GM20000 (cell line): Measurements from ENCODE around the gene TARS2.

Source experiments
- DNase-seq: peaks from one replicate; pipeline ENCODE4 v3.0.0; 2012; ENCODE audit warnings: low spot score
- TF ChIP-seq, protein P1 (sequence below): IDR thresholded peaks from 2 replicates; pipeline ENCODE4 v1.5.1; 2012; ENCODE audit warnings: mild to moderate bottlenecking, control low read depth; ENCODE audit errors: extremely low read depth, missing control alignments

TARS2 gene

DNA sequence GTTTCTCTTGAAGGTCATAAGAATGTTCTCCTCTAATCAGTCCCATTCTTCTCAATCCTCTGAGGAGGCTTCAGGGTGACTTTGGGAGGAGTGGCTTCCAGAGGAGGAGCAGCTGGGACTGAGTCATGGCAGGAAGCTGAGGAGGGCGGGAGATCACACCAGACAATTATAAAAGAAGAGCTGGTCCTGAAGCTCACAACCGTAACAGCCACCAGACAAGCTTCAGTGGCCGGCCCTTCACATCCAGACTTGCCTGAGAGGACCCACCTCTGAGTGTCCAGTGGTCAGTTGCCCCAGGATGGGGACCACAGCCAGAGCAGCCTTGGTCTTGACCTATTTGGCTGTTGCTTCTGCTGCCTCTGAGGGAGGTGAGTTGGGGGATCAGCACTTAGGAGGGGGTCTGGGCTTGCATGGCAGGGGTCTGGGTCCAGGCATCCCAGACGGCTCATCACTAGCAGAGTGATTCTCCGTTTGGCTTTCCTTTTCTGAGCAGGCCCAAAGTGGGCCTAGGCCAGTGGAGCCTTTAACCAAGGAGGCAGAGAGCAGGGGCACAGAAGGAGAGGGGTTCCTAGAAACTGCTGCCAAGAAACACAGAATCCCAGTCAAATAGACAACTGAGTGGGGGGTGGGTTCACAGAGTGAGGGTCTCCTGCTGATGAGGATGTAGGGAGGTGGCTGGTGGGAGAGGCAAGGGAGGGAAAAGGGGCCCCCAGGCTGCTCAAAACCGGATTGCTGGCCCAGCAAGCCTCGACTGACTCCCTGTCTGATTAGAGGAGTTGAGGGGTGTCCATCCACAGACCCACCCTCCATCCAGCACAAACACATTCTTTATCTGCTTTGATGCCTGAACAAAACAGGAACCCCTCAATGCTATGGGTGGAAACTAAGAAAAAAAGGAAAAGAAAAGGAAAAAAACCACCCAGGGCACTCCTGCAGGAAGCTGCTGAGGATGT, 21.0 kb downstream of the TARS2 start, which contains the start of gene ECM1:
ECM1 (plus strand) TSS at position 198 of the 953 bp plus-strand sequence; CDS start at position 299, 101 bp downstream.
- TF ChIP-seq, protein P1, sequence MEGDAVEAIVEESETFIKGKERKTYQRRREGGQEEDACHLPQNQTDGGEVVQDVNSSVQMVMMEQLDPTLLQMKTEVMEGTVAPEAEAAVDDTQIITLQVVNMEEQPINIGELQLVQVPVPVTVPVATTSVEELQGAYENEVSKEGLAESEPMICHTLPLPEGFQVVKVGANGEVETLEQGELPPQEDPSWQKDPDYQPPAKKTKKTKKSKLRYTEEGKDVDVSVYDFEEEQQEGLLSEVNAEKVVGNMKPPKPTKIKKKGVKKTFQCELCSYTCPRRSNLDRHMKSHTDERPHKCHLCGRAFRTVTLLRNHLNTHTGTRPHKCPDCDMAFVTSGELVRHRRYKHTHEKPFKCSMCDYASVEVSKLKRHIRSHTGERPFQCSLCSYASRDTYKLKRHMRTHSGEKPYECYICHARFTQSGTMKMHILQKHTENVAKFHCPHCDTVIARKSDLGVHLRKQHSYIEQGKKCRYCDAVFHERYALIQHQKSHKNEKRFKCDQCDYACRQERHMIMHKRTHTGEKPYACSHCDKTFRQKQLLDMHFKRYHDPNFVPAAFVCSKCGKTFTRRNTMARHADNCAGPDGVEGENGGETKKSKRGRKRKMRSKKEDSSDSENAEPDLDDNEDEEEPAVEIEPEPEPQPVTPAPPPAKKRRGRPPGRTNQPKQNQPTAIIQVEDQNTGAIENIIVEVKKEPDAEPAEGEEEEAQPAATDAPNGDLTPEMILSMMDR = no peak
- DNase-seq = no peak

DNA sequence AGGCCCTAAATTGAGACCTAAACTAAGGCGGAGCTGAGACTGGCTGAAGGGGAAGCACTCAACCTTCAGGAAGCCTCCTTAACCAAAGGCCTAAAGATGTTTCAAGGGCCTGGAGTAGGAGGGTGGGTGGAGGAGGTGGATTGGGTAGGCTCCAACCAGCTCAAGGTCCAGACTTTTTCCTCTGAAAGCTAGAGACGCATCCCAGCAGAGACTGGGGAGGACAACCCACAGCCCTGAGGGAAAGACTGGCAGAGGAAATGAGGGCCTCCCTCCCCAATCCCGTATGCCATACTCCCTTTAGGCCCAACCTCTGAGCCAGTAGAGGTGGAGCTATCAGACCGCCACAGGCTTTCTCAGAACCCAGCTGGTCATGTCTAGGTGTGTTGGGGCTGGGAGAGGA, 21.8 kb downstream of the TARS2 start:
- no peak for DNase-seq
- TF ChIP-seq, protein P1 = no peak

DNA sequence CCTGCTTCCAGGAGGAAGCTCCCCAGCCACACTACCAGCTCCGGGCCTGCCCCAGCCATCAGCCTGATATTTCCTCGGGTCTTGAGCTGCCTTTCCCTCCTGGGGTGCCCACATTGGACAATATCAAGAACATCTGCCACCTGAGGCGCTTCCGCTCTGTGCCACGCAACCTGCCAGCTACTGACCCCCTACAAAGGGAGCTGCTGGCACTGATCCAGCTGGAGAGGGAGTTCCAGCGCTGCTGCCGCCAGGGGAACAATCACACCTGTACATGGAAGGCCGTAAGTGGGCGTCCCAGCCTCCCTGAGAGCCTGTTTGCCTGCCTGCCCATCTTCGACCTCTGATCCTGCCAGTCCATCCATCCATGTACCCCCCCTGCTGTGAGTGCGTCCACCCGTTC, 24.3 kb downstream of the TARS2 start:
- no peak for DNase-seq
- TF ChIP-seq, protein P1 = no peak

DNA sequence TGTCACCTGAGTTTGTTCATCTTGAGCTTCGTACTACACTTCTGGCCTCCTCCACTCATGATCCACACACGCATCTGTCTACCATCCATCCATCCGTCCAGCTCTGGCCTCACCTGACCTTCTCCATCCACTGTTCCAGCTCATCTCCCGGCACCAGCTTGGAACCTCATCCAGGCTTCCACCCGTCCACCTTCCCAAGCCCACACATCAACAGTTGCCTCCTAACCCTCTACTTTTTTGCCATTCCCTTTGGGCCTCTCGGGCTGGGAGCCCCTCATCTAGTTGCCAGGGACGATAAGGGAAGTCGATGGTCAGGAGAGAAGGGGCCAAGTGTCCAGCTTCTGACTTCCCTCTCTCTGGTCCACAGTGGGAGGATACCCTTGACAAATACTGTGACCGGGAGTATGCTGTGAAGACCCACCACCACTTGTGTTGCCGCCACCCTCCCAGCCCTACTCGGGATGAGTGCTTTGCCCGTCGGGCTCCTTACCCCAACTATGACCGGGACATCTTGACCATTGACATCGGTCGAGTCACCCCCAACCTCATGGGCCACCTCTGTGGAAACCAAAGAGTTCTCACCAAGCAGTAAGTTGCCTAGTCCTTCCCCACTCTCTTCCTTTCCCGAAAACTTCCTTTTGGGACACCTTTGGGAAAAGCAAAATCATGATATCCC, 24.9 kb downstream of the TARS2 start:
- TF ChIP-seq, protein P1 = no peak
- DNase-seq = no peak

DNA sequence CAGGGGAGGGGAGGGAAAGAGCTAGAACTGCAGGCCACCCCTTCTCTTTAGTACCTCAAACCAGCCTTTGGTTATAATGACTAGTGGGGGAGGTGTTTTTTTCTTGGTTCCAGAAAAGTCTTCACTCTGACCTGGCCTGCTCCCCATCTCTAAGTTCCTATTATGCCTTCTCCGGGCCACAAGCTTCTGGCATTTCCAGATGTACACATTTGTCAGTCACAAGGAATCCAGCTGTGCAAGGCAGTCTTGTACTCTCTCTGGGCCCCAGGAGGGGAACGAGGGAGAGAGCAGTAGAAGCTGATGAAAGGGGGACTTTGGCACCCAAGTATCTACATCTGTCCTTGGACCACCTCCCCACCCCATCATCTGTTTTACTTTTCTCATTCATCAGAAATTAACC, 25.6 kb downstream of the TARS2 start:
- TF ChIP-seq, protein P1 = no peak
- no peak for DNase-seq

DNA sequence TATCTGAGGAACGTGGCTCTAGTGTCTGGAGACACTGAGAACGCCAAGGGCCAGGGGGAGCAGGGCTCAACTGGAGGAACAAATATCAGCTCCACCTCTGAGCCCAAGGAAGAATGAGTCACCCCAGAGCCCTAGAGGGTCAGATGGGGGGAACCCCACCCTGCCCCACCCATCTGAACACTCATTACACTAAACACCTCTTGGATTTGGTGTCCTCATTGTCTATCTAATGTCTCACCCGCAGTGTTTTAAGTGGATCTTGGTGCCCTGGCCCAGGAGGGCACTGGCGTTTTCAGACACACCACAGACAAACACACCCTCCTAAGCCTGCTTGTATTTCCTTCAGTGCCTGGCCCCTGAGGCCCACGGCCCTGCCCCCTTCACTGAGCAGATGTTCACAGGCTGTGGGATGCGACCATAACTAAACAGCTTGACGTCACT, 26.2 kb downstream of the TARS2 start:
- TF ChIP-seq, protein P1 = no peak
- no peak for DNase-seq

DNA sequence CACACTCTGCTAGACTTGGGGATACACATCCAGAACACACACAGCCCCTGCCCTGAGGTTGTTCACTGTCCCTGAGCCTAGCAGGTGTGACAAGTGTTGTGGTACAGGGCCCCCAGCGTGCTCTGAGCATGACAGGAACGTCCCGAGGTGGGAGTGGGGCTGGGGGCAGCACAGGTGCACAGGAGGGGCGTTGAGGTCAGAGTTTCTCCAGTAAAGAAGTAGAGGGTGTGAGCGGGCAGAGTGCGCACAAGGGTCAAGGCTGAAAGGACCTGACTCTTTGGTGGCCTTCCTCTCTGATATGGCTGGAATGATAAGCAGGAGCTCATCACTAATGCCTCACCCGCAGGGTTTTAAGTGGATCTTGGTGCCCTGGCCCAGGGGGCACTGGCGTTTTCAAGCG, 27.0 kb downstream of the TARS2 start:
- TF ChIP-seq, protein P1 = no peak
- DNase-seq = no peak
